ENCODE data around the gene EIF3L.

DNA sequence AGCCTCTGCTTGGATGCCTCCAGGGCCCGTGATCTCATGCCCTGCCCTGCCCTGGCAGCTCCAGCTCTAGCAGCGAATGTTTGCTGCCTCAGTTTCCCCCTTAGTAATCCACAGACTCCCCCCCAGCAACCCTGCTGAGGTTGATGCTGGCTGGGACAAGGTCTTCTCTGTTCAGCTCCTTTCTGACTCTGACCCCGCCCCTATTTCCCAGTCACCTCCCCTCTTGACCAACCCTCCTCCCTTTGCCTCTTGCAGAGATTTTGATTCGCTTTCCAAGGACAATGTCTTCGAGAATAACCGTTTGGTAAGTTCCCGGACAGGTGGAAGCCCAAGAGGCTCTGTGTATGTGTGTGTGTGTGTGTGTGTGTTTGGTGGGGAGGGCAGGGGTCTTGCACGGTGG lies 62.5 kb downstream of the EIF3L start:
- TF ChIP-seq, protein P1, sequence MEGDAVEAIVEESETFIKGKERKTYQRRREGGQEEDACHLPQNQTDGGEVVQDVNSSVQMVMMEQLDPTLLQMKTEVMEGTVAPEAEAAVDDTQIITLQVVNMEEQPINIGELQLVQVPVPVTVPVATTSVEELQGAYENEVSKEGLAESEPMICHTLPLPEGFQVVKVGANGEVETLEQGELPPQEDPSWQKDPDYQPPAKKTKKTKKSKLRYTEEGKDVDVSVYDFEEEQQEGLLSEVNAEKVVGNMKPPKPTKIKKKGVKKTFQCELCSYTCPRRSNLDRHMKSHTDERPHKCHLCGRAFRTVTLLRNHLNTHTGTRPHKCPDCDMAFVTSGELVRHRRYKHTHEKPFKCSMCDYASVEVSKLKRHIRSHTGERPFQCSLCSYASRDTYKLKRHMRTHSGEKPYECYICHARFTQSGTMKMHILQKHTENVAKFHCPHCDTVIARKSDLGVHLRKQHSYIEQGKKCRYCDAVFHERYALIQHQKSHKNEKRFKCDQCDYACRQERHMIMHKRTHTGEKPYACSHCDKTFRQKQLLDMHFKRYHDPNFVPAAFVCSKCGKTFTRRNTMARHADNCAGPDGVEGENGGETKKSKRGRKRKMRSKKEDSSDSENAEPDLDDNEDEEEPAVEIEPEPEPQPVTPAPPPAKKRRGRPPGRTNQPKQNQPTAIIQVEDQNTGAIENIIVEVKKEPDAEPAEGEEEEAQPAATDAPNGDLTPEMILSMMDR (IDR thresholded peaks at IDR 0.05; ENCODE audit: poor library complexity, severe bottlenecking) = no peak
- no peak for TF ChIP-seq RAD21 (conservative IDR thresholded peaks at IDR 0.05)
- no peak for TF ChIP-seq POLR2AphosphoS5 (IDR thresholded peaks at IDR 0.05)
